Measurements from ENCODE around the gene PLCB1.

DNA sequence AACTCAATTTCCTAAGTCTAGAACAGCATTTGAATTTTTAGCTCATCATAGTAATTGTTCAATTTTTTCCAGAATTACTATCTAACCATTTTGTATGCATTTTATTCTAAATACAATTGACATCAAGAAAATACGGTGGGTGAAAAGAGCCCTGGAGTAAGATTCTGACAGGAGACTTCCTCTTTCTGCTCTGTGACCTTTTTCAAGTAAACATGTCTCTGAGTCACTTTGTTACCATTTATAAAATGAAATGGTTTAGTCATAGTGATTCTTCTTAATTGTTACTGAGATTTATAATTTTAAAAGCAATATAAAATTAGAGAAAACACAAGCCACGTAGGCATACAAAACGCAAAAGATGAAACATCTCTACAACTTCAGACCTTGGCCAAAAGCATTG is 80.2 kb downstream of the PLCB1 start:
- TF ChIP-seq, protein P1, sequence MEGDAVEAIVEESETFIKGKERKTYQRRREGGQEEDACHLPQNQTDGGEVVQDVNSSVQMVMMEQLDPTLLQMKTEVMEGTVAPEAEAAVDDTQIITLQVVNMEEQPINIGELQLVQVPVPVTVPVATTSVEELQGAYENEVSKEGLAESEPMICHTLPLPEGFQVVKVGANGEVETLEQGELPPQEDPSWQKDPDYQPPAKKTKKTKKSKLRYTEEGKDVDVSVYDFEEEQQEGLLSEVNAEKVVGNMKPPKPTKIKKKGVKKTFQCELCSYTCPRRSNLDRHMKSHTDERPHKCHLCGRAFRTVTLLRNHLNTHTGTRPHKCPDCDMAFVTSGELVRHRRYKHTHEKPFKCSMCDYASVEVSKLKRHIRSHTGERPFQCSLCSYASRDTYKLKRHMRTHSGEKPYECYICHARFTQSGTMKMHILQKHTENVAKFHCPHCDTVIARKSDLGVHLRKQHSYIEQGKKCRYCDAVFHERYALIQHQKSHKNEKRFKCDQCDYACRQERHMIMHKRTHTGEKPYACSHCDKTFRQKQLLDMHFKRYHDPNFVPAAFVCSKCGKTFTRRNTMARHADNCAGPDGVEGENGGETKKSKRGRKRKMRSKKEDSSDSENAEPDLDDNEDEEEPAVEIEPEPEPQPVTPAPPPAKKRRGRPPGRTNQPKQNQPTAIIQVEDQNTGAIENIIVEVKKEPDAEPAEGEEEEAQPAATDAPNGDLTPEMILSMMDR (conservative IDR thresholded peaks at IDR 0.05 in 1 of 2, IDR thresholded peaks at IDR 0.05 in 1 of 2; ENCODE audit: low read depth in 1 of 2, low read length in 2 of 2), result no peak
- no peak for TF ChIP-seq EZH2 (IDR thresholded peaks at IDR 0.05; ENCODE audit: low read length, missing control alignments)
